SK-N-SH treated with all-trans-retinoic acid at 6 μM for 48 hours (cell line): ENCODE measurements around the gene PTGER4.

Source experiments
- ARNTL ChIP-seq: fragments of 450-650 bp; formaldehyde crosslinking; IDR thresholded peaks from 2 replicates; pipeline ENCODE4 v1.5.0; 2020; ENCODE audit warnings: low read depth, mild to moderate bottlenecking, moderate library complexity, borderline replicate concordance
- GLIS3 ChIP-seq: fragments of 250-450 bp; sonication (Bioruptor Pico); IDR thresholded peaks from 2 replicates; pipeline ENCODE4 v1.5.0; 2020; ENCODE audit warnings: mild to moderate bottlenecking, moderate library complexity
- POU6F1 ChIP-seq: fragments of 250-450 bp; sonication (Bioruptor Pico); IDR thresholded peaks from 2 replicates; pipeline ENCODE4 v1.8.0; 2021; ENCODE audit warnings: low read depth, mild to moderate bottlenecking, moderate library complexity, borderline replicate concordance
- RARB ChIP-seq: fragments of 250-450 bp; sonication (Bioruptor Pico); IDR thresholded peaks from 2 replicates; pipeline ENCODE4 v1.8.0; 2021; ENCODE audit warnings: mild to moderate bottlenecking, moderate library complexity
- TCF4 ChIP-seq: fragments of 250-450 bp; sonication (Bioruptor Pico); IDR thresholded peaks from 2 replicates; pipeline ENCODE4 v1.8.0; 2021; ENCODE audit warnings: mild to moderate bottlenecking, moderate library complexity, borderline replicate concordance
- ZFP3 ChIP-seq: fragments of 250-450 bp; sonication (Bioruptor Pico); IDR thresholded peaks from 2 replicates; pipeline ENCODE4 v1.5.0; 2020; ENCODE audit warnings: mild to moderate bottlenecking, moderate library complexity
- ZNF565 ChIP-seq: fragments of 450-650 bp; formaldehyde crosslinking; conservative IDR thresholded peaks from 2 replicates; pipeline ENCODE4 v1.5.0; 2020; ENCODE audit warnings: low read depth, mild to moderate bottlenecking, moderate library complexity
- ZNF70 ChIP-seq: fragments of 450-650 bp; formaldehyde crosslinking; IDR thresholded peaks from 2 replicates; pipeline ENCODE4 v1.5.0; 2020; ENCODE audit warnings: mild to moderate bottlenecking, moderate library complexity
- ZNF8 ChIP-seq: fragments of 450-650 bp; formaldehyde crosslinking; IDR thresholded peaks from 2 replicates; pipeline ENCODE4 v1.5.0; 2020; ENCODE audit warnings: mild to moderate bottlenecking, moderate library complexity

- no peak for TF ChIP-seq GLIS3
- no peak for TF ChIP-seq ARNTL
- no peak for TF ChIP-seq ZFP3 (CRISPR knock-in tag)
- no peak for TF ChIP-seq ZNF565 (CRISPR knock-in tag)
- TF ChIP-seq ZNF70 (CRISPR knock-in tag), result no peak
- no peak for TF ChIP-seq POU6F1 (CRISPR knock-in tag)
- no peak for TF ChIP-seq ZNF8 (CRISPR knock-in tag)
- TF ChIP-seq TCF4 (CRISPR knock-in tag), result no peak
- TF ChIP-seq RARB, result no peak
Observed at GRCh38 chr5:40688996-40689395, 9.3 kb downstream of the PTGER4 start.
